GM12878 (cell line): ENCODE measurements around the gene ZNF827. TPM values are rescaled to one million over a fixed set of nuclear protein-coding genes. Genes with fewer than 3 reads are reported as not detected.

Source experiments
- ATAC-seq: fragments of 200-7000 bp; cut with Tn5 transposase; 3 replicates; pipeline ENCODE4 v1.9.1; 2020; ENCODE audit warnings: mild to moderate bottlenecking, moderate library complexity
- BruUV-seq: library from RNA; stranded (reverse); fragments of 400-500 nt; replicated peaks from 2 replicates; lab custom pipeline; 2021; lab: Mats Ljungman, UMichigan
- CTCF ChIA-PET: fragments of 300-600 bp; sonication (Branson Sonifier 250); formaldehyde crosslinking; extraction: SDS; loops from one replicate; lab custom pipeline; 2021; ENCODE audit warnings: inconsistent platforms; lab: Yijun Ruan, JAX
- POLR2A ChIA-PET: fragments of 350-600 bp; formaldehyde crosslinking; extraction: SDS; loops from one replicate; lab custom pipeline; 2021; ENCODE audit warnings: inconsistent platforms; lab: Charles Lee
- RAD21 ChIA-PET: fragments of 300-600 bp; sonication (Branson Sonifier 250); formaldehyde crosslinking; loops from one replicate; lab custom pipeline; 2023; ENCODE audit warnings: antibody characterized with exemption; ENCODE audit not compliant: unreplicated experiment; lab: Charles Lee
- SMC1A ChIA-PET: fragments of 300-600 bp; sonication (Branson Sonifier 250); formaldehyde crosslinking; loops from one replicate; lab custom pipeline; 2023; ENCODE audit not compliant: unreplicated experiment, uncharacterized antibody; lab: Charles Lee
- DNase-seq: peaks from one replicate; pipeline ENCODE4 v3.0.0-alpha.2; 2011; ENCODE audit warnings: low read depth, low spot score
- FAIRE-seq: peaks from 3 replicates; lab custom pipeline; 2011; peaks lifted over from hg19 to GRCh38; lab: Jason Lieb, UNC
- H2AFZ ChIP-seq: 2 replicates; pipeline ENCODE4 v1.6.0; 2011; ENCODE audit warnings: low read depth, low read length, control low read depth; ENCODE audit not compliant: control insufficient read depth
- H3K27ac ChIP-seq: 2 replicates; pipeline ENCODE4 v1.5.1; 2011; ENCODE audit warnings: control low read depth; ENCODE audit not compliant: control insufficient read depth, insufficient read depth
- H3K27me3 ChIP-seq, 2 experiments: replicated peaks in 1 of 2; 2 replicates each; pipeline versions ENCODE4 v1.6.0 to v1.6.1; 2011; ENCODE audit warnings: low read length in 1 of 2; ENCODE audit not compliant: control insufficient read depth in 2 of 2, insufficient read depth in 2 of 2
- H3K36me3 ChIP-seq, 2 experiments: 2 replicates each; pipeline ENCODE4 v1.5.1; 2011; ENCODE audit warnings: low read length in 1 of 2; ENCODE audit not compliant: control insufficient read depth in 2 of 2, insufficient read depth in 2 of 2
- H3K4me1 ChIP-seq: 2 replicates; pipeline ENCODE4 v1.6.1; 2011; ENCODE audit warnings: mild to moderate bottlenecking, low read length, moderate library complexity, mixed read lengths; ENCODE audit not compliant: control insufficient read depth, insufficient read depth
- H3K4me2 ChIP-seq: 2 replicates; pipeline ENCODE4 v1.6.0; 2011; ENCODE audit warnings: control low read depth; ENCODE audit not compliant: control insufficient read depth, insufficient read depth
- H3K4me3 ChIP-seq: fragments of 200-600 bp; sonication (generic); 2 replicates; pipeline ENCODE4 v1.5.1; 2016
- H3K79me2 ChIP-seq: 2 replicates; pipeline ENCODE4 v1.6.0; 2011; ENCODE audit warnings: low read length; ENCODE audit not compliant: control insufficient read depth, insufficient read depth
- H3K9ac ChIP-seq: 2 replicates; pipeline ENCODE4 v1.8.0; 2011; ENCODE audit warnings: low read length, control low read depth, mixed read lengths; ENCODE audit not compliant: control insufficient read depth, insufficient read depth
- H3K9me3 ChIP-seq: replicated peaks from 3 replicates; pipeline ENCODE4 v1.5.1; 2011; ENCODE audit warnings: mild to moderate bottlenecking, low read length; ENCODE audit not compliant: control insufficient read depth, insufficient read depth
- H4K20me1 ChIP-seq: 2 replicates; pipeline ENCODE4 v1.6.0; 2011; ENCODE audit not compliant: control insufficient read depth, insufficient read depth
- BMI1 ChIP-seq: fragments of 450-650 bp; IDR thresholded peaks from 2 replicates; pipeline ENCODE4 v1.6.1; 2016; ENCODE audit warnings: mild to moderate bottlenecking, moderate library complexity, borderline replicate concordance
- E4F1 ChIP-seq: fragments of 450-650 bp; IDR thresholded peaks from 2 replicates; pipeline ENCODE4 v1.6.1; 2018; ENCODE audit warnings: borderline replicate concordance, mild to moderate bottlenecking; ENCODE audit not compliant: partially characterized antibody
- FOXK2 ChIP-seq: fragments of 450-650 bp; IDR thresholded peaks from 2 replicates; pipeline ENCODE4 v1.6.1; 2017; ENCODE audit warnings: mild to moderate bottlenecking, moderate library complexity
- FOXM1 ChIP-seq: IDR thresholded peaks from 2 replicates; pipeline ENCODE4 v1.6.1; 2012; ENCODE audit warnings: low read depth, mild to moderate bottlenecking, inconsistent platforms, low read length, moderate library complexity
- KAT2A ChIP-seq: conservative IDR thresholded peaks from 2 replicates; pipeline ENCODE4 v1.6.1; 2011; ENCODE audit warnings: low read depth, low read length; ENCODE audit not compliant: control insufficient read depth
- RB1 ChIP-seq: fragments of 450-650 bp; formaldehyde crosslinking; IDR thresholded peaks from 2 replicates; pipeline ENCODE4 v1.6.1; 2017; ENCODE audit warnings: mild to moderate bottlenecking, borderline replicate concordance
- SIN3A ChIP-seq: IDR thresholded peaks from 2 replicates; pipeline ENCODE4 v1.6.1; 2012; ENCODE audit warnings: low read depth, low read length, improper control_type of control experiment
- SMAD5 ChIP-seq: IDR thresholded peaks from 2 replicates; pipeline ENCODE4 v1.6.1; 2016; ENCODE audit warnings: antibody characterized with exemption, low read depth
- SREBF2 ChIP-seq: IDR thresholded peaks from 2 replicates; pipeline ENCODE4 v1.6.1; 2012; ENCODE audit warnings: mild to moderate bottlenecking, low read length
- STAT3 ChIP-seq: IDR thresholded peaks from 2 replicates; pipeline ENCODE4 v1.6.1; 2011; ENCODE audit warnings: low read depth, low read length, improper control_type of control experiment
- ZNF384 ChIP-seq: IDR thresholded peaks from 2 replicates; pipeline ENCODE4 v1.6.1; 2012; ENCODE audit warnings: low read depth, mild to moderate bottlenecking, low read length, improper control_type of control experiment, borderline replicate concordance
- WGBS: methylation state at CpG from one replicate; pipeline ENCODE4 v1.1.6; 2016; ENCODE audit warnings: low lambda C conversion rate; ENCODE audit not compliant: insufficient replicate concordance, insufficient coverage; ENCODE audit errors: missing lambda C conversion rate; 5-methylcytosine and 5-hydroxymethylcytosine counted together
- in situ Hi-C: fragments of 300-500 bp; cut with MboI; formaldehyde crosslinking; loops from 9 replicates; pipeline ENCODE4 v1.14.3; 2018; ENCODE audit warnings: mixed read lengths
- intact Hi-C: fragments of 100-400 bp; cut with micrococcal nuclease; formaldehyde crosslinking; loops from one replicate; pipeline ENCODE4 v1.14.2; 2022; ENCODE audit not compliant: unreplicated experiment
- polyA plus RNA-seq, 11 experiments: library from polyadenylated mRNA; depleted of rRNA in 4 of 11; unstranded in 6 of 11; stranded (reverse) in 5 of 11; fragments of >200 nt; fragmentation: Nextera tagmentation in 4 of 11; fragmentation: Illumina TruSeq in 1 of 11; extraction: Ambion mirVana in 4 of 11; extraction: Trizol in 1 of 11; gene quantifications; 1 replicate in 1 of 11; 2 replicates in 10 of 11; pipeline versions ENCODE4 v1.2.1 to v1.2.3, GENCODE V29; 2011 to 2016; ENCODE audit warnings: inconsistent platforms in 2 of 11, missing spikeins in 2 of 11, low read depth in 1 of 11
- total RNA-seq, 4 experiments: library from RNA; depleted of rRNA in 3 of 4; stranded (reverse); fragments of >200 nt in 3 of 4; fragmentation: Illumina TruSeq in 1 of 4; extraction: Trizol in 1 of 4; gene quantifications; 2 replicates each; pipeline versions ENCODE4 v1.2.1 to v1.2.3, GENCODE V29; 2013 to 2021
- TF ChIP-seq, protein P1 (sequence below): IDR thresholded peaks from 2 replicates; pipeline ENCODE4 v1.6.1; 2012; ENCODE audit warnings: low read depth, low read length, improper control_type of control experiment
- TF ChIP-seq, protein P2 (sequence below): fragments of 450-650 bp; IDR thresholded peaks from 2 replicates; pipeline ENCODE4 v1.6.1; 2014; ENCODE audit warnings: mild to moderate bottlenecking

ZNF827 gene
- total and polyA plus RNA-seq, 10 of the 15 experiments (the other 5 are each of a cell fraction or from before 2014, with no cell fraction given), result 3.8 to 31.5 (median 13.6) TPM

DNA sequence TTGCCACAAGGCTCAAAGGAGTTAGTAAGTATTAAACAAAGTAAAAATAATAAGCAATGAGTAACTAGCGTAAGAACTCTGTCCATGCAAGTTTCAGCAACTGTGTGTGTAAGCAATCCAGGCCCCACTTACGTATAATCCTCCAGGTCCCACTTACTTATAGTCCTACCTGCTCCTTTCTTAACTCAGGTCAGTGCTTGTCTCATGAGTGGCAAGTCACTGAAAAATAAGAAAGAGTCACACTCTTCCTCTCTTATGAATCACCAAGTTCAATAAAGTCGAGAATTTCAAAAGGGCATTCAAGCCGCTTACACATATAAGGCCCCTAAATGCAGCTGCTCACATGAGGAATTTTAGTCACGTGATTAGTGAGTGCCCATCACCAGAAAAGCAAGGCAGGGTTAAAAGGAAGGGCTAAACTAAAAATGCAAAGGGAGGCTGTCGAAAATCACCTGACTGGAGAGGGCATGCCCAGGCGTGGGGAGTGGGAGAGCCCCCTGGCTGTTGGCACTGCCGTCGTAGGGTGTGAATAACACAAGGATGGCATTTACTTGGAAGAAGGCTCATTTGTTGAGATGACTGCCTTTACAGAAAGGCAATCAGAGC is 58.2 kb downstream of the ZNF827 start:
- Histone ChIP-seq H3K36me3 (peaks cover 7 to 20% of the 10 kb centered on the region in 2 experiments), H3K27ac (no peak overlapping the region), H3K9ac (no peak overlapping the region), H3K4me2 (no peak overlapping the region), H3K9me3 (no peaks in the 10 kb centered on the region), H2AFZ (no peak overlapping the region), H3K27me3 (no peaks in the 10 kb centered on the region)
- no TSS peak for BruUV-seq
- FAIRE-seq (peak; percentile 81), DNase-seq (no peak)
- ChIA-PET SMC1A (interaction anchor here (0.7 to 1.3 kb wide), 2 partner anchors 14 to 64 kb away, joined by 3 to 5 read pairs; no protein-coding TSS in a partner anchor), CTCF (interaction anchor here (1.9 kb wide), 1 partner anchor 41 kb away, joined by 4 read pairs; no protein-coding TSS in a partner anchor)
- no peak for TF ChIP-seq ZNF384
- no peak for TF ChIP-seq SREBF2
- TF ChIP-seq, protein P1, sequence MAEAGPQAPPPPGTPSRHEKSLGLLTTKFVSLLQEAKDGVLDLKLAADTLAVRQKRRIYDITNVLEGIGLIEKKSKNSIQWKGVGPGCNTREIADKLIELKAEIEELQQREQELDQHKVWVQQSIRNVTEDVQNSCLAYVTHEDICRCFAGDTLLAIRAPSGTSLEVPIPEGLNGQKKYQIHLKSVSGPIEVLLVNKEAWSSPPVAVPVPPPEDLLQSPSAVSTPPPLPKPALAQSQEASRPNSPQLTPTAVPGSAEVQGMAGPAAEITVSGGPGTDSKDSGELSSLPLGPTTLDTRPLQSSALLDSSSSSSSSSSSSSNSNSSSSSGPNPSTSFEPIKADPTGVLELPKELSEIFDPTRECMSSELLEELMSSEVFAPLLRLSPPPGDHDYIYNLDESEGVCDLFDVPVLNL, result no peak
- TF ChIP-seq KAT2A, result no peak
- TF ChIP-seq SIN3A, result no peak
- no peak for TF ChIP-seq FOXK2
- no peak for TF ChIP-seq BMI1
- TF ChIP-seq STAT3, result no peak
- TF ChIP-seq, protein P2, sequence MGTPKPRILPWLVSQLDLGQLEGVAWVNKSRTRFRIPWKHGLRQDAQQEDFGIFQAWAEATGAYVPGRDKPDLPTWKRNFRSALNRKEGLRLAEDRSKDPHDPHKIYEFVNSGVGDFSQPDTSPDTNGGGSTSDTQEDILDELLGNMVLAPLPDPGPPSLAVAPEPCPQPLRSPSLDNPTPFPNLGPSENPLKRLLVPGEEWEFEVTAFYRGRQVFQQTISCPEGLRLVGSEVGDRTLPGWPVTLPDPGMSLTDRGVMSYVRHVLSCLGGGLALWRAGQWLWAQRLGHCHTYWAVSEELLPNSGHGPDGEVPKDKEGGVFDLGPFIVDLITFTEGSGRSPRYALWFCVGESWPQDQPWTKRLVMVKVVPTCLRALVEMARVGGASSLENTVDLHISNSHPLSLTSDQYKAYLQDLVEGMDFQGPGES, result no peak
- TF ChIP-seq E4F1, result no peak
- TF ChIP-seq SMAD5, result no peak
- TF ChIP-seq FOXM1, result no peak
- TF ChIP-seq RB1, result no peak
- TF ChIP-seq, all 136 proteins: peak for 0
- ATAC-seq, result no peak
- no peak overlapping the region for H3K4me3 ChIP-seq
- H4K20me1 ChIP-seq, result 0 out of 2 replicates have a peak, but pooled peaks cover 2% of the 10 kb centered on the region
- in situ Hi-C loops (no loop called here), intact Hi-C loops (no loop called here)
- WGBS, result 98% methylated on average over 9 of the region's 9 CpGs
- H3K79me2 ChIP-seq, result peaks cover 39% of the 10 kb centered on the region
- H3K4me1 ChIP-seq, result peaks cover 24% of the 10 kb centered on the region
- ChIA-PET POLR2A (no interaction called here), RAD21 (no interaction called here)
